Uterus (tissue), 4 donors: Measurements from ENCODE around the gene WDFY4. TPM values are rescaled to one million over a fixed set of nuclear protein-coding genes. Genes with fewer than 3 reads are reported as not detected.
A peak's percentile ranks its signal among the peaks of the same experiment; 100 is the strongest.

Experiments
- DNase-seq, 2 donors: peaks; one replicate each; pipeline ENCODE4 v3.0.0-alpha.2; 2019 to 2020
- H3K27ac ChIP-seq, 2 donors: fragments of 200-600 bp; sonication (generic); 1 replicate in 1 of 2; 2 replicates in 1 of 2; pipeline ENCODE4 v1.5.1; 2016 to 2018
- H3K27me3 ChIP-seq, 2 donors: fragments of 200-600 bp; sonication (generic); one replicate each; pipeline ENCODE4 v1.5.1; 2018 to 2019; ENCODE audit warnings: control low read depth in 1 of 2
- H3K36me3 ChIP-seq, 2 donors: fragments of 200-600 bp; sonication (generic); one replicate each; pipeline ENCODE4 v1.5.1; 2019; ENCODE audit warnings: control low read depth in 1 of 2
- H3K4me1 ChIP-seq, 2 donors: fragments of 200-600 bp; sonication (generic); one replicate each; pipeline ENCODE4 v1.5.1; 2018 to 2019; ENCODE audit warnings: control low read depth in 1 of 2
- H3K4me3 ChIP-seq, 2 donors: fragments of 200-600 bp; sonication (generic); 1 replicate in 1 of 2; 2 replicates in 1 of 2; pipeline ENCODE4 v1.5.1; 2018 to 2019; ENCODE audit warnings: mild to moderate bottlenecking in 1 of 2
- H3K9me3 ChIP-seq, 2 donors: fragments of 200-600 bp; sonication (generic); one replicate each; pipeline ENCODE4 v1.5.1; 2019; ENCODE audit warnings: control low read depth in 1 of 2
- POLR2A ChIP-seq, 2 donors: fragments of 450-650 bp; IDR thresholded peaks; one replicate each; pipeline ENCODE4 v1.6.1; 2016; ENCODE audit warnings: antibody characterized with exemption in 2 of 2, mild to moderate bottlenecking in 1 of 2, moderate library complexity in 1 of 2
- intact Hi-C: fragments of 100-400 bp; cut with DNase I; formaldehyde crosslinking; loops from one replicate; pipeline ENCODE4 v1.15.1; 2023; ENCODE audit warnings: low total_unique reads
- total RNA-seq, 4 donors: library from RNA; depleted of rRNA in 3 of 4; stranded (reverse); fragments of >200 nt in 3 of 4; gene quantifications; one replicate each; pipeline versions ENCODE4 v1.1.0 to v1.2.4, GENCODE V29; 2014 to 2023
- TF ChIP-seq, protein P1 (sequence below), 4 experiments: fragments of 200-600 bp in 2 of 4; fragments of 450-650 bp in 2 of 4; sonication (generic) in 2 of 4; IDR thresholded peaks; one replicate each; pipeline ENCODE4 v1.5.1; 2016 to 2019; ENCODE audit warnings: antibody characterized with exemption in 4 of 4, mild to moderate bottlenecking in 2 of 4, moderate library complexity in 1 of 4
- donor health status: DM: yes; HTN: yes; CAD: no.

Gene WDFY4
- total RNA-seq, 4 donors from 2014 or later = 0.26 to 5.2 (median 1.2) TPM

- Histone ChIP-seq H3K36me3 (no peaks in the 10 kb centered on the region), H3K27ac (no peak overlapping the region), H3K4me3 (no peak overlapping the region), H3K27me3 (no peaks in the 10 kb centered on the region), H3K4me1 (no peaks in the 10 kb centered on the region), H3K9me3 (no peaks in the 10 kb centered on the region)
- DNase-seq = no peak
- intact Hi-C loops = no loop called here
- no peak for TF ChIP-seq POLR2A (IDR thresholded peaks at IDR 0.05)
- TF ChIP-seq, protein P1, sequence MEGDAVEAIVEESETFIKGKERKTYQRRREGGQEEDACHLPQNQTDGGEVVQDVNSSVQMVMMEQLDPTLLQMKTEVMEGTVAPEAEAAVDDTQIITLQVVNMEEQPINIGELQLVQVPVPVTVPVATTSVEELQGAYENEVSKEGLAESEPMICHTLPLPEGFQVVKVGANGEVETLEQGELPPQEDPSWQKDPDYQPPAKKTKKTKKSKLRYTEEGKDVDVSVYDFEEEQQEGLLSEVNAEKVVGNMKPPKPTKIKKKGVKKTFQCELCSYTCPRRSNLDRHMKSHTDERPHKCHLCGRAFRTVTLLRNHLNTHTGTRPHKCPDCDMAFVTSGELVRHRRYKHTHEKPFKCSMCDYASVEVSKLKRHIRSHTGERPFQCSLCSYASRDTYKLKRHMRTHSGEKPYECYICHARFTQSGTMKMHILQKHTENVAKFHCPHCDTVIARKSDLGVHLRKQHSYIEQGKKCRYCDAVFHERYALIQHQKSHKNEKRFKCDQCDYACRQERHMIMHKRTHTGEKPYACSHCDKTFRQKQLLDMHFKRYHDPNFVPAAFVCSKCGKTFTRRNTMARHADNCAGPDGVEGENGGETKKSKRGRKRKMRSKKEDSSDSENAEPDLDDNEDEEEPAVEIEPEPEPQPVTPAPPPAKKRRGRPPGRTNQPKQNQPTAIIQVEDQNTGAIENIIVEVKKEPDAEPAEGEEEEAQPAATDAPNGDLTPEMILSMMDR (IDR thresholded peaks at IDR 0.05) = no peak
Measured at GRCh38 chr10:49007129-49007528, 322.5 kb downstream of the WDFY4 start.

DNA sequence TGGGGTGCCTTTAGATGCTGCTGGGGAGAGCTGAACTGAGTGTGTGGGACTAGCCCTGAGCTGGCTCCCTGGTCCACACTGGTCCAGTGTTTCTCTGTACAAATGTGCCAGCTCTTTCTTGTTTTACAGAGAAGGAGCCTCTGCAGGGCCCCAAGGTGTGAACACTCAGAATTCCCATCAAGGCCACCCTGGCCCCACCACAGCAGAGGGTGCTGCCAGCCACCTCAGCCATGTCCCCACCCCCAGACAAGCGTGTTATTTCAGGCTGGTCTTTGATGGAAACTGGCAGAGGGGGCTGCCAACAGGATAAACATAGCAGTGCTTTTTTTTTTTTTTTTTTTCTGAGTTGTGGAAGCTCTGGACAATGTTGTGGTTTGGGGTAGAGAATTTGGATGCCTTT is 323.4 kb downstream of the WDFY4 start:
- Histone ChIP-seq H3K9me3 (no peaks in the 10 kb centered on the region), H3K4me1 (no peaks in the 10 kb centered on the region), H3K27me3 (no peaks in the 10 kb centered on the region), H3K4me3 (no peak overlapping the region), H3K36me3 (no peaks in the 10 kb centered on the region), H3K27ac (no peak overlapping the region)
- intact Hi-C loops = no loop called here
- no peak for DNase-seq
- TF ChIP-seq, protein P1 (IDR thresholded peaks at IDR 0.05) = no peak
- no peak for TF ChIP-seq POLR2A (IDR thresholded peaks at IDR 0.05)

DNA sequence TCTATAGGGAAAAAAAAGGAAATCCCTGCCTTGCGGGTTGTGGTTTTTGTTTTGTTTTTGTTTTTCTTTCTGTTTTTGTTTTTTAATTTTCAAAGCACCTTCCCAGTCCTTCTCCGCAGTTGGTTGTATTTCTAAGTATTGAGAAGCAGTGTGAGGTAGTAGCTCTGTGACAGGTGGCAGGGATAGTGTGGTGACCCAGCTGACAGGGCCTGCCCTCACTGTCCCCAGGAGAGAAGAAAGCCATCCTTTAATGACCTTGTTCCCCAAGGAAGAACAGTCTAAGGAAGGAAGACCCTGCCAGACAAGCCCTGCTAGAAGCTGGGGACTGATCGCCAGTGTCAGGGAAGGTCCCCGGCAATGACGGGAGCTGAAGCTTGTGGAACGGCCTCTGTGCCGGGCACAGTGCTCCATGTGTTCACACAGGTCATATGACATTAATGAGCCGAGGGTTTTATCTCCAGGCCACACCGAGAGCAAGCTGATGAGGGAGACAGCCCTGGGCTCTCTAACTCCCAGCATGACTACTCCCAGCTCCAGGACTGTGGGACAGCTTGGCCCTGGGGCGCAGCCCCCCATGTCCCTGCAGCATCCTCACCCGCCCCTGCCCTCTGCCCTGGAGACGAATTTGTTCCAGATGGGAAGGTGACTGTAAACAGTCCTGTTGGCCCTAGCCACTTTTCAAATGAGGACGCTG is 324.0 kb downstream of the WDFY4 start:
- intact Hi-C loops = no loop called here
- H3K9me3 ChIP-seq = no peaks in the 10 kb centered on the region
- peak overlapping the region in 1 of 2 donors; percentile 40 for H3K27ac ChIP-seq
- H3K4me3 ChIP-seq = no peak overlapping the region
- TF ChIP-seq, protein P1 (IDR thresholded peaks at IDR 0.05) = no peak
- TF ChIP-seq POLR2A (IDR thresholded peaks at IDR 0.05) = no peak
- no peaks in the 10 kb centered on the region for H3K27me3 ChIP-seq
- no peaks in the 10 kb centered on the region for H3K4me1 ChIP-seq
- H3K36me3 ChIP-seq = no peaks in the 10 kb centered on the region
- DNase-seq = no peak

GRCh38 chr10:49009199-49009979 is 324.7 kb downstream of the WDFY4 start:
- Histone ChIP-seq H3K27me3 (no peaks in the 10 kb centered on the region), H3K9me3 (no peaks in the 10 kb centered on the region), H3K4me1 (no peaks in the 10 kb centered on the region), H3K27ac (peak overlapping the region in 1 of 2 donors; percentile 40), H3K4me3 (no peak overlapping the region), H3K36me3 (no peaks in the 10 kb centered on the region)
- intact Hi-C loops = no loop called here
- DNase-seq = no peak
- no peak for TF ChIP-seq POLR2A (IDR thresholded peaks at IDR 0.05)
- TF ChIP-seq, protein P1 (IDR thresholded peaks at IDR 0.05) = no peak

- intact Hi-C loops = no loop called here
- TF ChIP-seq, protein P1 (IDR thresholded peaks at IDR 0.05) = no peak
- no peak for TF ChIP-seq POLR2A (IDR thresholded peaks at IDR 0.05)
- DNase-seq = no peak
- H3K36me3 ChIP-seq = no peaks in the 10 kb centered on the region
- H3K4me3 ChIP-seq = no peak overlapping the region
- H3K27me3 ChIP-seq = no peaks in the 10 kb centered on the region
- no peaks in the 10 kb centered on the region for H3K4me1 ChIP-seq
- no peak overlapping the region for H3K27ac ChIP-seq
- no peaks in the 10 kb centered on the region for H3K9me3 ChIP-seq
Measured at GRCh38 chr10:49010295-49010694, 325.6 kb downstream of the WDFY4 start.
